T1000 (cell line): ENCODE measurements around the gene SYNC.
"Not testable (repeated sequence)": the region's sequence is repeated elsewhere in the genome, so short reads cannot be mapped to it uniquely, and the experiment has no call there.

Source experiments
- DNase-seq: peaks from one replicate; lab custom pipeline; 2025; ENCODE audit warnings: mixed read lengths; lab: John Stamatoyannopoulos, UW

SYNC gene

DNA sequence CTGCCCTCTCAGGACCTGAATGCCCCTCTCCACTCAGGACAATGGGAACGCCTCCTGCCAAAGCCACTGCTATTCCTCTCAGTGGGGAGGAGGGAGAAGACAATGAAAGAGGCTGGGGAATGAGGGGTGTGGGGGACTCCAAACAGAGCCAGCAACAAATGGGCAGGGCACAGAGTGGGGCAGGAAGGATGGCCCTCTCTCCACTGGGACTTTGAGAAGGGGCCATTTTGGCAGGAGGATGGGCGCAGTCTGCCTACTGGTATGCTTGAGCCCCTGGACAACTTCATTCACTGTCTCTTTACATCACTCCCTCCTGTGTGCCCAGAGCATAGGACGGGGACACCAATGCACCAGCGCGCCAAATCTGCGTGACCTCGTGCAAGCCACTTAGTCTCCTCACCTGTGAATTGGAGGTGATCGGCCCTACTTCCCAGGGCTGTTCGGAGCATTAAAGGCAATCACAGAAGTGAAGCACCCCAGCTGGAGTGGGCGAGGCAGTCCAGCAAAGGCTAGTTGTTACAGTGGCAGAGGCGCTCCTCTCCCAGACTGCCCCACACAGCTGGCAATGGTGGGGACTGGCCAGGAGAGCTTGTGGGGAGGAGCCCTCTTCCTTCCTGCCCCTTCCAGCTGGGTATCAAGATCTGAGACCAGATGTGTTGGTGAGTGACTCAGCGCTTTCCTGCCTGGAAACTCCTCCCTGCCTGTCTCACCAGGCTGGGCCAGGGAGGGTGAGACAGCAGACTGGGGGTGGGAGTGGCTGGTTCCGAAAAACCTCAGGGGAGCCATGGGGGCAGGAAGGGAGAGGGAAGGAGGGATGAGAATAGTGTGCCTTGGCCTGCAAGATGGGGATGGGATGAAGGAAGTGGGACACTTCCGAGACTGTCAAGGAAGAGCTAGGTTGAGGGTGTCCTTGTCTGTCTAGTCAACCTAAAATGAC, 22.4 kb upstream of the SYNC start:
- DNase-seq, result peak; percentile 81

DNA sequence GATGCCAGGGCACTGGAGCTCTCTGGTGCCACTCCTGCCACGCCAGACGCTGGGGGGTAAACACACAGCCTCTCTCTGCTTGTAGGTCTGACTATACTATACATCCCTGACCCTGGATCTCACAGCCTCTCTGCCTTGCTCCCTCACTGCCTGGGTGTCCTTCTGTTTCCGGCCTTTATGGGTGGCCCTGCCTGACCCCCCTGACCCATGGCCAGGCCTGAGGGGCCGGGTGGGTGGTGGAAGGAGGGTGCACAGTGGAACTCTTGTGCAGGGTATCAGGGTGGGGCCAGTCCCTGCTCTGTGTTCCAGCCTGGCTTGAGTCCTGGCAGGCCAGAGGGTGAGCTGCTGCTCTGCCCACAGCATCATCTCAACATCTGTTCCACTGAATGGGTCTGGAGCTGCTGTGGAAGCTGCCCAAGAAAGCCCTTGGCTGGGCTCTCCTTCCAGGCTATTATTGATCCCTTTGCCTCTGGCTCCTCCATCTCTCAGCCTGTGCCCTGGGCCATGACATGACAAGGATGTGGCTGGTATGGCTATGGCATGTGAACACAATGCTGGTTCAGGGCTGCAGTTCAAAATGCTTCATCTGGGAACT, 17.2 kb upstream of the SYNC start:
- DNase-seq, result no peak

DNA sequence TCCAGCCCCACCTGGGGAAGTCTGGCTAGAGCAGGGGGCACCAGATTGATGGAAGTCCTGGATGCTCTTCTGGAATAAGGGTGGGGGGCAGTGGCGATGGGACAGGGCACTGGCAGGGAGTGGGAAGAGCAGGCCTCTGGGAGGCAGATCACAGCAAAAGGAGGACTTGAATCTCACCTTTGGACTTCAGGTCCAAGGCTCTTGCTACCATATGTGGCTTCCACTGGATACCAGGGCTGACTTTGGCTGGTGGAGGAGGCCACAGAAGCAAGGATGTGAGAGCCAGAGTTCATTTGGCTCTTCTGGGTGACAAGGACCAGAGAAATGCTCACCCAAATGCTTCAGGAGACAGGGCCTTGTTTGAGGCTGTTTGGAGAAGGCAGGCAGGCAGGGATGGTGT, 16.0 kb upstream of the SYNC start:
- DNase-seq, result no peak

DNA sequence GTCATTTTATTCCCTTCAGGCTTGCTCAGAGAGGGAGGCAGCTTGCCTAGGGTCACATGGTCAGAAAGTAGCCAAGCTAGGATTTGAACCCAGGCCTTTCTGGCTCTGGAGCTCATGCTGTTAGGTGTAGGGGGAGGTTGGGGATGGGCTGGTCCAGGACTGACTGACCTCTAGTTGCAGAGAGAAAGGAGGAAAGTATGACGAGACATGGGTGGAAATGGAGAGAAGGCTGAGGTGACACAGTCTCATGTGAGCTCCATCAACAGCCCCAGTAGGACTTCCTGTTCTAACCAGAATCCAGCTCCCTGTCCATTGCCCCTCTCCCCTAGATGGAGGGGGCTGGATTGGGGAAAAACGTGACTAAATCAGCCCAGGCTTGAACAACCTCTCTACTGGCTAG, 15.5 kb upstream of the SYNC start:
- no peak for DNase-seq

DNA sequence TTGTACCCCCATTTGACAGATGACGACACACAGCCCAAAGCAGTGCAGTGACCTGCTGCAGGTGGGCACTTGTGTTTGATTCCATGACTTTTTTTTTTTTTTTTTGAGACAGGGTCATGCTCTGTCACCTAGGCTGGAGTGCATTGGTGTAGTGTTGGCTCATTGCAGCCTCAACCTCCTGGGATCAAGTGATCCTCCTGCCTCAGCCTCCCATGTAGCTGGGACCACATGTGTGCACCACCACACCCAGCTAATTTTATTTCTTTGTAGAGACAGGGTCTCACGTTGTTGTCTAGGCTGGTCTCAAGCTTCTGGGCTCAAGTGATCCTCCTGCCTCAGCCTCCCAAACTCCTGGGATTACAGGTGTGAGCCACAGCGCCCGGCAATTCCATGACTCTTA, 14.9 kb upstream of the SYNC start:
- no peak for DNase-seq

DNA sequence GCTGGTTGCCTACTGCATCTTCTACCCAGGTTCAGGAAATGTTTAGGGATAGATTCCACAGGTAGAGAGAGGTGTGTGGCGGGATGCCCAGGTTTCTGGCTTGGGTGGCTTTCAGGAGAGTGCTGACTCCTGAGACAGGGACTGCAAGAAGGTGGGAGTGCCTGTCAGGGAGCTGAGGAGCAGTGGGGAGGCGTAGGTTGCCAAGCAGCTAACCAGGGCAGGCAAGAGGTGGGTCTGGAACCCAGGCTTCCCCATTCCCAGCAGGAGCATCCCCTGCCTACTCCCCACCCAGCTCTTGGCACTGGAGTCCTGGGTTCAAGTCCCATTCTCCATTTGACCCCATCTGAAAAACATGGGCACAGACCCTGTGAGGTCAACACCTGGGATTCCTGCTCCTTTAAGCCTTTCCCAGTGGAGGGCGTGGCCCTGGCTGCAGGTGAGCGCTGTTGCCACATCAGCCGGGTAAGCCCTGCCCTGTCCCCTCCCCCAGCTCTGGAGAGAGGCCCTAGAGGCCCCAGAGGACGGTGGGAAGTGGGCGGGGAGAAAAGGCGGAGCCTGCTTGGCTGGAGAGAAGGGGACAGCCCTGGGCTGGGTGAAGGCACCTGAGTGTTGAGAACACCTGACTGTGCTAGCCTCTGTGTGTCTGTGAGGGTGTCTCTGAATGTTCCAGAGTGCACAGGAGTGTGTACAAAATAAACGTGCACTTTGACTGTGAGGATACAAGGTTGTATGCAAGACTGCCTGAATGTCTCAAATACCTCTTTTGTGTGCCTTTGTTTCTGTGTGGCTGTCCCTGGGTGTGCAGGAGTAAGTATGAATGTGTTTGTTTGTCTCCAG, 14.0 kb upstream of the SYNC start:
- DNase-seq, result no peak

DNA sequence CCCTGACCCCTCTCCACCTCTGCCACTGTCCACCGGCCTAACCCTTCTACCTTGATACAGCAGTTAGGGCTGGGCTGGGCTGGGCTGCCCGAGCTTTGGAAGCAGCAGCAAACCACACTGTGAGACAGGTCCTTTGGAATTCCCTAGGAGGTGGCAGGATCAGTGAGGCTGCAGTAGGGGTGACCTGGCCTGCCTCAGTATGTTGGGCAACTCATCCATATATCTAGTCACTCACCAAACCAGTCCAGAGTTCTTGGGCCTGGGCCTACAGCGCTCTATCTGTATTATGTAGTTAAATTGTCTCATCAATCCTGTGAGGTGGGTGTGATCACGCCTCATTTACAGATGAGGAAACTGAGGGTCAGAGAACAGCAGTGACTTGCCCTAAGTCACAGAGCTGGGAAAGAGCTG, 13.3 kb upstream of the SYNC start:
- DNase-seq, result no peak

DNA sequence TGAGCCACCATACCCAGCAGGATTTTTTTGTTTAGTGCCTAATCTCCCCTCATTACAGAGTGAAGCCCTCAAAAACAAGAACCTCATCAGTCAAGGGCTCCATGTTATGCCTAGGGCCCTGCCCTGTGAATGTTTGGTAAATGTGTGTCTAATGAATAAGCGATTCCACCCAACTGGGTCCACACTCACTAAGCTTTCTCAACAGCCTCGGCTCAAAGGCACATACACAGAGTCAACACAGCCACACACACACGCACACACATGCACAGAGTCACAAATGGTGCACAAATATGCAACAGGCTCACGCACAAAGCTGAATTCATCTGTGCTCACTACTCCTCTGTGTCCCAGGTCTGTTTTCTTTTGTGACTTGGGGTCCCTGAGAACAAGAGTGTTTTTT, 11.7 kb upstream of the SYNC start:
- no peak for DNase-seq

DNA sequence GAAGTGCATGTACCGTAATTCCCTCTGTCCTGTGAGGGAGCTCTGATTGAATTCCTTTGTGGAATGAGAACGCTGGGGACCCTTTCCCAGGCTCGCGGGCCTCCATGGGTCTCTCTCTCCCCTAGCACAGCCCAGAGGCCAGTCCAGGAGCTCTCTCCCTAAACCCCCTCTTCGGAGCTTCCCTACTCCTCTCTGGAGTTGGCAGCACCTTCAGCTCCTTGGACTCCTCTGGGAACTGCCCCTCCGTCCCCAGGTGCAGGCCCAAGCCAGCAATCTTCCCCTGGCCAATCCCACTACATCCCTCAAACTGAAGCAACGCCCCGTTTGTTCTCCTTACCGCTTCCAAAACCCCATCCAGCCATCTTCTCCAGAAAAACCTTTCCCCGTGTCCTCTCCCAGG, 10.5 kb upstream of the SYNC start:
- DNase-seq, result no peak

DNA sequence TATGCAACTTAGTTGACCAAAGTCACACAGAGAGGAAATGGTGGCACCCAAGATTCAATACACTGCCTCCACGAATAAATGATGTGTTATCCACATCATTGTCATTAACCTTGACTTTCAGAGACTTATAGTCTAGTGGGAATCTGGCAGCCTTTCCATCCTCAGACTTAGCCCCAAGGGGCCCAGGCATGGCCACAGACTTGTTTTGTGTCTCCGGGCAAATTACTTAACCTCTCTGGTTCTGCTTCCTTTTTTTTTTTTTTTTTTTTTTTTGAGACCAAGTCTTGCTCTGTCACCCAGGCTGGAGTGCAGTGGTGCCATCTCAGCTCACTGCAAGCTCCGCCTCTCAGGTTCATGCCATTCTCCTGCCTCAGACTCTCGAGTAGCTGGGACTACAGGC, 8.7 kb upstream of the SYNC start:
- not testable (repeated sequence) for DNase-seq

DNA sequence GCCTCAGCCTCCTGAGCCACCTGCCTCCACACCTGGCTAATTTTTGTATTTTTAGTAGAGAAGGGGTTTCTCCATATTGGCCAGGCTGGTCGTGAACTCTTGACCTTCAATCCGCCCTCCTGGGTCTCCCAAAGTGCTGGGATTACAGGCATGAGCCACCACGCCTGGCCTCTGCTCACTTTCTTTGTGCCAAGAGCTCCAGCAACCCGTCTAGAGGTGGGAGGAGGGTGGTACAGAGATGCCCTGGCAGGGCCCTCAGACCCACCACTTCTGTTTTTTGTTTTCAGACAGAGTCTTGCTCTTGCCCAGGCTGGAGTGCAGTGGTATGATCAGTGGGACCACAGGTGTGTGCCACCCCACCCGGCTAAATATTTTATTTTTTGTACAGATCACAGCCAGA, 6.9 kb upstream of the SYNC start:
- DNase-seq, result no peak

DNA sequence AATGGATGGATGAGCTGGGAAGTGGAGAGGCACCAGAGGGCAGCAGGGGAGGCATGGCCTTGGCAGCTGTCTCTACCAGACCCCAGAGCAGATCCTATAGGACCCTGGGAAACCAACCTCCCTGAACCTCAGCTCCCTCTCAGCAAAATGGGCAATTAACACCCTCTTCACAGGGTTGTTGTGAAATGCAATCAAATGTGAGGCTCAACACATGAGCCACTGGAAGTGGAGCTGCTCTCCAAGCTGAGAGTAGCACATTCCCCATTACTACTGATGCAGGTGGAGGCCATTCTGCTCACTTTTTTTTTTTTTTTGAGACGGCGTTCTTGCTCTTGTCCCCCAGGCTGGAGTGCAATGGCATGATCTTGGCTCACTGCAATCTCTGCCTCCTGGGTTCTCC, 6.5 kb upstream of the SYNC start:
- DNase-seq, result no peak

DNA sequence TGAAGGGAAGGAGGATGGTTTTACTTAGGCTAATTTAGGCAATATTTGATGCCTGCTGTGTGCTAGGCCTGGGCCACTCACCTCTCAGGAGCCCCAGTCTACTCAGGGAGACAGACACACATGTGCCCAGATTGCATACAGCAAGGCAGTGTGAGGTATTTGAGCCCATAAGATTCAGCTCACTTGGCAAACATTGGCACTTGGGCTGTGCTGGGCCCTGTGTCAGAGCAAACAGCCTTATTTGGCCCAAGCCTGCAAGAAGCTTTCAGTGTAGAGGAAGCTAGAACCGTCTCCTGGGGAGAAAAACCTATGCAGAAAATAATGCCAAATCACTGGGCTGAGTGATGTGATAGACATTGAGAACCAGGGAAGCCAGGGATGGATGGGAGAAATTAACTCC, 3.9 kb upstream of the SYNC start:
- no peak for DNase-seq

DNA sequence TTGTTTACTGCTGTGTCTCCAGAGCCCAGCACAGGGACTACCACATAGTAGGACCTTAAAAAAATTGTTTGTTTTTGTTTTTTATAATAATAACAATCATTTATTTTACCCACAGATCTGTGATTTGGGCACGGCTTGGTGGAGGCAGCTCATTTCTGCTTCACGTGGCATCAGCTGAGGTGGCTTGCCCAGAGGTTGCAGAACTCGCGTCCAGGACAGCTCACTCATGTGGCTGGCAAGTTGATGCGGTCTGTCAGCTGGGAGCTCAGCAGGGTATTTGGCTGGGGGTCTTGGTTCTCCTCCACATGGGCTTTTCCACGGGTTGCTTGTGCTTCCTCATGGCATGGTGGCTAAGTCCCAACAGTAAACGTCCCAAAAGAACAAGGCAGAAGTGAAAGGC, 2.9 kb upstream of the SYNC start:
- no peak for DNase-seq

DNA sequence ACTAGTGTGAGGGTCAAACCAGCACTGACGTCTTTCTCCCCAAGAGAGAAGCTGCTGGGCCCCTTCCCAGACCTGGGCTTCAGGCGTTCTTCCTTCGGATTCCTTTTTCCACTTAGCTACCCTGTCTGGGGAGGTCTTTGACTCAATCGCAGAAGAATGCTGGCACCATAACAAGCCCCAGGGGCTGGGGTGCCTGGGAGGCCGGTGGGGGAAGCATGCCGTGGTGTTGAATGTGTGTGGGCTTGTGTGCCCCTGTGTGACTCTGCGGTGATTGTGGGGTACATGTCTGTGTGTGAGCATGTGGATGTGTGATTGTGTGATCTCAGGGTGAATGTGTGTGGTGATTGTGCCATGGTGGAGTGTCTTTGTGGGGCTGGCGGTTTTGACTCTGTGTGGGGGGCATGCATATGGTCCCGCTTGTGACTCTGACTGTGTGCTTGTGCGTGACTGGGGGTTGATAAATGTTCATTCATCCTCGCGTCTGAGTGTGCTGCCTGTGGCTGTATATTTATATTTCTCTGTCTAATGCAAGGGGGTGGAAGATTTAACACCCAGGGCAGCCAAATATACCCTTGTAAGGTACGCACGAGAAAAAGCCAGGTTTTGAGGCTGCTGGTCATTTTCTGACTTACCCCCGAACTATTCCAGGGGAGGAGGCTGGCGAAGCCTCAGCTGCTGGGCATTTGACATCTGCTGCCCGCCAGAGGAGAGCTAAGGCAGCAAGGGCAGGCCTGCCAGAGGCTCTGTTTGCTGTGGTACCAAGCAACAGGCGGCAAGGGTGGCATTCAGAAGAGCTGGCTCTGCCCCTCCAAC, 1.1 kb upstream of the SYNC start:
- DNase-seq, result peak; percentile 96

DNA sequence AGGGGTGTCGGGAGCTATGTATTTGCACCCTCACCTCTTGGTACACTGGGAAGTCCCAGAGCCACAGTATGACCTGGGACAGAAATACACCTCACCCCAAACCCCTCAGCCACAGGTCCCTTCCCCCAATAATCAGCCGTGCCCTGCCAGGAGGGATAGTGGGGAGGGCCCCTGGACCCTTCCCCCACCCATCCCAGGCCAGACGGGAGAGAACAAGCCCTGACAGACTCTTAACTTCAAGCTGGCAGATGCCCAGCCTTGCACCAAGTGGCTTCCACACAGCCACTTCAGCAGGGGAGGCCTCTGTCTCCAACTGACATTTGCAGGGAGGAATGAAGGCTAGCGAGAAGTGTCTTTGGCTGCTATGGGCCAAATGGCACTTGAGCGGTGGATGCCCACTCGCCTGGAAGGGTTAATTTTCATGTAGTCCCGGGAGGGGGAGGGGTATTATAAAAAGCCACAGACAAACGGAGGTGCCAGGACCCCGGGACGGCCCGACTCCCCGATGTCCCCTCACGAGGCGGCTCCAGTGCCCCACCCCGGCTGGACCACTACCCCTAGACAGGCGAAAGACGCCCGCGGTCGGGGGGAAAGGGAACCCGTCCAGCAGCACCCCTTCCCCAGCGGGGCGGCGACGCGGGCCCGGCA, 495 bp downstream of the SYNC start:
- no peak for DNase-seq

DNA sequence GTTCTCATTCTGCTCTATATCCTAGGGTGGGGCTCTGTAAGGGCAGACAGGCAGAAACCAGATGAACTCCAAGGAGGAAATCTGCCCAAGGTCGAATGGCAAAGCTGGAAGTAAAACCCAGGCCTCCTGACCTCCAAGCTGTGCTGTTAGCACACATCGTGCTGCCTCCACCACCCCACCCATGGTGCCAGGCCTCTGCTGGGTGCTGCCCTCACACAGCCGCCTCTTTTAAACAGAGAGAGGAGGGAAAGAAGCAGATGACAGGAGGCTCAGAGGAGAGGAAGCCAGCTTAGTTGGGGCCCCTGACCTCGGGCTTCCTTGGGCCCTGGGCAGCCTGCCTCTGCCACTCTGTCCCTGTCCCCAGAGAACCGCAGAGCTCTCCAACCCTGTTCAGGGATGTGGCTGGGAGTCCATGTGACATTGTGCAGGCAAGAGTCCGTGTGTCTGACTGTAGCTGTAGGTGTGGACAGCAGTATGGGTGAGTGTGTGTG, 1.1 kb downstream of the SYNC start:
- no peak for DNase-seq

DNA sequence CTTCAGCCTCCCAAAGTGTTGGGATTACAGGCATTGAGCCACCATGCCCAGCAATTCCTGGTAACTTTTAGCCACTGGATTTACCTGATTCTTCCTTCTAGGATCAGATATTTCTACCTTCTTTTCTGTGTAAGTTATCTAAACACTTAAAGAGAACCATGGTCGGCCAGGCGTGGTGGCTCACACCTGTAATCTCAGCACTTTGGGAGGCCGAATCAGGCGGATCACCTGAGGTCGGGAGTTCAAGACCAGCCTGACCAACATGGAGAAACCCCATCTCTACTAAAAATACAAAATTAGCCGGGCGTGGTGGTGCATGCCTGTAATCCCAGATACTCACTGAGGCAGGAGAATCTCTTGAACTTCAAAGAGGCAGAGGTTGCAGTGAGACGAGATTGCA, 5.6 kb downstream of the SYNC start:
- not testable (repeated sequence) for DNase-seq

DNA sequence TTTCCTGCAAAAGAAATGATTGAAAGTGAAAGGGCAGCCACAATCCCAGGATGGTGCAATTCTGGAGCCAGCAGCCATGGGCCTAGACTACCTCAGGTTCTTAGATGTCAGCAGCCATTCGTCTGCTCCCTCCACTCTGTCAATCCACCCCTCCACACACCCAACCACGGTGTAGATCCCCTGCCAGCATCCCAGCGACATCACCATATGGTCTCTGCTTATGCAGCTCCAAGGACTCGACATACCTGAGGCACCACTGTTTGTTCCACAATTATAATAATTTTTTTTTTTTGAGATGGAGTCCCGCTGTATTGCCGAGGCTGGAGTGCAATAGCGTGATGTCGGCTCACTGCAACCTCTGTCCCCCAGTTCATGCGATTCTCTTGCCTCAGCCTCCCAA, 6.5 kb downstream of the SYNC start:
- DNase-seq, result no peak

DNA sequence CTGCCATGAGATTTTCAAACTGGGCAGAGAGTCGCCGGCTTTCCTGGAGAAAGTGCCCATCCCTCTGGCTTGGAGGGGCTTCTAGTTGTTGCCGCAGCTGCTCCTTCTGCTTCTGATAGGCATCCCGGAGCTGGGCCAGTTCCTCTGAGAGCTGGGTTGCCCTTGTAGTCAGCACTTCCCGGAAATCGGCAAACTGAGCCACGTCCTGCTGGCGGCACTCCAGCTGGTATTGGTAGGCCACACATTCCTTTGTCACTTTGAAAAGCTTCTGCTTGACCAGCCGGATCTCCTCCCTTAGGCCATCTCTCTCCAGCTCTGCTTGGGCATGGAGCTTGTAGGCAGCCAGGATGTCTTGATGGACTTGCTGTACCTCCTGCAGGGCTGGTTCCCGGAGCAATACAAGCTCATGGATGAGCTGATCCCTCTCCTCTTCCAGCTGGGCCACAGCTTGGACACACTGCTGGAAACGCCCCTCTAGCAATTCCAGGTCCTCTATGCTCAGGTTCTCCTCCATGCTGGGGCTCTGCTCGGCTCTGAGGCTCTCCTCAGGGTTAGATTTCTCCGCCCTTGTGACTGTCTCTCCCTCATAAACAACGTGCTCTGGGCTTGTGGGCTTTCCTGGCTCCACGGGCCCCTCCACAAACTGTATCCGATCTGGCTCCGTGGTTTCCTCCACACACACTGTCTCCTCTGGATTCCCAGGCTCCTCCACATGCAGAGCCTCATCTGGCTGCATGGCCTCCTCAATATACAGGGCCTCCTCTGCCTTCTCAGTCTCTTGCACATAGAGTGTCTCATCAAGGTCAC, 7.3 kb downstream of the SYNC start:
- peak; percentile 13 for DNase-seq
